Rectal smooth muscle tissue (tissue), 1 donor: ENCODE measurements around the gene FKBP4.

Source experiments
- H3K27ac ChIP-seq: one replicate; pipeline ENCODE4 v1.7.0; 2013; ENCODE audit warnings: low read depth, low read length, inconsistent platforms
- H3K27me3 ChIP-seq: one replicate; pipeline ENCODE4 v1.7.0; 2013; ENCODE audit warnings: low read length; ENCODE audit not compliant: control insufficient read depth, insufficient read depth
- H3K36me3 ChIP-seq: one replicate; pipeline ENCODE4 v1.7.0; 2013; ENCODE audit warnings: low read length; ENCODE audit not compliant: control insufficient read depth, insufficient read depth
- H3K4me1 ChIP-seq: one replicate; pipeline ENCODE4 v1.7.0; 2013; ENCODE audit warnings: low read length; ENCODE audit not compliant: control insufficient read depth, insufficient read depth
- H3K4me3 ChIP-seq: one replicate; pipeline ENCODE4 v1.7.0; 2013; ENCODE audit warnings: low read length
- H3K9ac ChIP-seq: one replicate; pipeline ENCODE4 v1.7.0; 2013; ENCODE audit warnings: low read length

The FKBP4 gene

GRCh38 chr12:2794736-2795289 is at the start of gene FKBP4:
TSS of gene FKBP4 (plus strand) at chr12:2794970. CDS start at chr12:2795140, 170 bp downstream.
- H3K27me3 ChIP-seq: no peaks in the 10 kb centered on the region
- H3K36me3 ChIP-seq: peaks cover 27% of the 10 kb centered on the region
- H3K27ac ChIP-seq: peak within 1 kb of the TSS; percentile 68
- peak within 1 kb of the TSS; percentile 25 for H3K9ac ChIP-seq
- peaks cover 4% of the 10 kb centered on the region for H3K4me1 ChIP-seq
- peak within 1 kb of the TSS; percentile 75 for H3K4me3 ChIP-seq

GRCh38 chr12:2745655-2746054 is 49.1 kb upstream of the FKBP4 start:
- no peak overlapping the region for H3K27ac ChIP-seq
- H3K4me3 ChIP-seq: no peak overlapping the region
- H3K36me3 ChIP-seq: no peaks in the 10 kb centered on the region
- no peaks in the 10 kb centered on the region for H3K27me3 ChIP-seq
- no peak overlapping the region for H3K9ac ChIP-seq
- H3K4me1 ChIP-seq: no peaks in the 10 kb centered on the region

GRCh38 chr12:2749580-2749979 is 45.2 kb upstream of the FKBP4 start:
- Histone ChIP-seq H3K9ac (no peak overlapping the region), H3K4me3 (no peak overlapping the region), H3K27me3 (no peaks in the 10 kb centered on the region), H3K4me1 (no peaks in the 10 kb centered on the region), H3K36me3 (no peaks in the 10 kb centered on the region), H3K27ac (no peak overlapping the region)

GRCh38 chr12:2750185-2750584 is 44.6 kb upstream of the FKBP4 start:
- Histone ChIP-seq H3K9ac (no peak overlapping the region), H3K27ac (no peak overlapping the region), H3K4me1 (no peaks in the 10 kb centered on the region), H3K4me3 (no peak overlapping the region), H3K27me3 (no peaks in the 10 kb centered on the region), H3K36me3 (no peaks in the 10 kb centered on the region)

- no peaks in the 10 kb centered on the region for H3K36me3 ChIP-seq
- H3K27me3 ChIP-seq: no peaks in the 10 kb centered on the region
- H3K9ac ChIP-seq: no peak overlapping the region
- no peaks in the 10 kb centered on the region for H3K4me1 ChIP-seq
- no peak overlapping the region for H3K4me3 ChIP-seq
- H3K27ac ChIP-seq: no peak overlapping the region
Observed at GRCh38 chr12:2751230-2751629, 43.5 kb upstream of the FKBP4 start.

- Histone ChIP-seq H3K4me3 (no peak overlapping the region), H3K36me3 (no peaks in the 10 kb centered on the region), H3K4me1 (no peaks in the 10 kb centered on the region), H3K9ac (no peak overlapping the region), H3K27me3 (no peaks in the 10 kb centered on the region), H3K27ac (no peak overlapping the region)
Observed at GRCh38 chr12:2751686-2752085, 43.1 kb upstream of the FKBP4 start.

GRCh38 chr12:2752676-2753371 is 41.9 kb upstream of the FKBP4 start:
- H3K4me3 ChIP-seq: no peak overlapping the region
- no peaks in the 10 kb centered on the region for H3K4me1 ChIP-seq
- no peak overlapping the region for H3K27ac ChIP-seq
- H3K9ac ChIP-seq: no peak overlapping the region
- H3K27me3 ChIP-seq: no peaks in the 10 kb centered on the region
- no peaks in the 10 kb centered on the region for H3K36me3 ChIP-seq

GRCh38 chr12:2753536-2753935 is 41.2 kb upstream of the FKBP4 start:
- Histone ChIP-seq H3K4me3 (no peak overlapping the region), H3K36me3 (no peaks in the 10 kb centered on the region), H3K27me3 (no peaks in the 10 kb centered on the region), H3K9ac (no peak overlapping the region), H3K4me1 (no peaks in the 10 kb centered on the region), H3K27ac (no peak overlapping the region)

GRCh38 chr12:2754208-2754607 is 40.6 kb upstream of the FKBP4 start:
- no peaks in the 10 kb centered on the region for H3K4me1 ChIP-seq
- H3K36me3 ChIP-seq: no peaks in the 10 kb centered on the region
- no peak overlapping the region for H3K27ac ChIP-seq
- H3K9ac ChIP-seq: no peak overlapping the region
- H3K4me3 ChIP-seq: no peak overlapping the region
- no peaks in the 10 kb centered on the region for H3K27me3 ChIP-seq

GRCh38 chr12:2756756-2757155 is 38.0 kb upstream of the FKBP4 start:
- Histone ChIP-seq H3K27me3 (no peaks in the 10 kb centered on the region), H3K4me3 (no peak overlapping the region), H3K9ac (no peak overlapping the region), H3K4me1 (no peaks in the 10 kb centered on the region), H3K36me3 (no peaks in the 10 kb centered on the region), H3K27ac (no peak overlapping the region)

GRCh38 chr12:2759733-2760132 is 35.0 kb upstream of the FKBP4 start:
- Histone ChIP-seq H3K27ac (no peak overlapping the region), H3K4me1 (no peaks in the 10 kb centered on the region), H3K9ac (no peak overlapping the region), H3K27me3 (no peaks in the 10 kb centered on the region), H3K4me3 (no peak overlapping the region), H3K36me3 (no peaks in the 10 kb centered on the region)

- no peak overlapping the region for H3K4me3 ChIP-seq
- no peaks in the 10 kb centered on the region for H3K4me1 ChIP-seq
- H3K27me3 ChIP-seq: no peaks in the 10 kb centered on the region
- H3K36me3 ChIP-seq: no peaks in the 10 kb centered on the region
- H3K27ac ChIP-seq: no peak overlapping the region
- H3K9ac ChIP-seq: no peak overlapping the region
Observed at GRCh38 chr12:2764398-2764797, 30.4 kb upstream of the FKBP4 start.

- H3K4me3 ChIP-seq: no peak overlapping the region
- H3K9ac ChIP-seq: no peak overlapping the region
- no peaks in the 10 kb centered on the region for H3K4me1 ChIP-seq
- no peaks in the 10 kb centered on the region for H3K27me3 ChIP-seq
- H3K36me3 ChIP-seq: no peaks in the 10 kb centered on the region
- no peak overlapping the region for H3K27ac ChIP-seq
Observed at GRCh38 chr12:2765052-2765451, 29.7 kb upstream of the FKBP4 start.
